Chondrocyte (in vitro differentiated cells): ENCODE data around the gene DLX3. TPM values are rescaled to one million over a fixed set of nuclear protein-coding genes. Genes with fewer than 3 reads are reported as not detected.
A peak's percentile ranks its signal among the peaks of the same experiment; 100 is the strongest.
"Not testable (repeated sequence)": the region's sequence is repeated elsewhere in the genome, so short reads cannot be mapped to it uniquely, and the experiment has no call there.

ENCODE experiments used
- DNase-seq: peaks from one replicate; pipeline ENCODE4 v3.0.0; 2021; ENCODE audit warnings: mixed read lengths, low spot score
- H3K27ac Mint-ChIP-seq: one replicate; pipeline ENCODE4 v1.8.0; 2021; ENCODE audit warnings: mild to moderate bottlenecking, moderate library complexity, mixed read lengths; ENCODE audit not compliant: unreplicated experiment
- H3K27me3 Mint-ChIP-seq: 2 replicates; pipeline ENCODE4 v1.8.0; 2021; ENCODE audit warnings: low read depth, mixed read lengths
- H3K36me3 Mint-ChIP-seq: 2 replicates; pipeline ENCODE4 v1.8.0; 2021; ENCODE audit warnings: low read depth, mixed read lengths
- H3K4me1 Mint-ChIP-seq: 2 replicates; pipeline ENCODE4 v1.8.0; 2021; ENCODE audit warnings: low read depth, mild to moderate bottlenecking, mixed read lengths
- H3K4me3 Mint-ChIP-seq: one replicate; pipeline ENCODE4 v1.8.0; 2021; ENCODE audit warnings: mild to moderate bottlenecking, moderate library complexity, mixed read lengths; ENCODE audit not compliant: unreplicated experiment
- H3K9me3 Mint-ChIP-seq: 2 replicates; pipeline ENCODE4 v1.8.0; 2021; ENCODE audit warnings: low read depth, mixed read lengths
- long read RNA-seq: library from polyadenylated mRNA; stranded (forward); transcript quantifications from one replicate; pipeline ENCODE4 v2.0.0, GENCODE V29; 2021
- total RNA-seq: library from RNA; stranded (reverse); gene quantifications from 3 replicates; pipeline ENCODE4 v1.2.1, GENCODE V29; 2021
- TF ChIP-seq, protein P1 (sequence below): fragments of 200-600 bp; sonication (generic); IDR thresholded peaks from 2 replicates; pipeline ENCODE4 v1.5.0; 2021; ENCODE audit warnings: antibody characterized with exemption, mild to moderate bottlenecking, moderate library complexity

DLX3 gene
- 0.10 TPM in 1 of 3 replicates, not detected in the others for total RNA-seq
- long read RNA-seq = 0 reads

DNA sequence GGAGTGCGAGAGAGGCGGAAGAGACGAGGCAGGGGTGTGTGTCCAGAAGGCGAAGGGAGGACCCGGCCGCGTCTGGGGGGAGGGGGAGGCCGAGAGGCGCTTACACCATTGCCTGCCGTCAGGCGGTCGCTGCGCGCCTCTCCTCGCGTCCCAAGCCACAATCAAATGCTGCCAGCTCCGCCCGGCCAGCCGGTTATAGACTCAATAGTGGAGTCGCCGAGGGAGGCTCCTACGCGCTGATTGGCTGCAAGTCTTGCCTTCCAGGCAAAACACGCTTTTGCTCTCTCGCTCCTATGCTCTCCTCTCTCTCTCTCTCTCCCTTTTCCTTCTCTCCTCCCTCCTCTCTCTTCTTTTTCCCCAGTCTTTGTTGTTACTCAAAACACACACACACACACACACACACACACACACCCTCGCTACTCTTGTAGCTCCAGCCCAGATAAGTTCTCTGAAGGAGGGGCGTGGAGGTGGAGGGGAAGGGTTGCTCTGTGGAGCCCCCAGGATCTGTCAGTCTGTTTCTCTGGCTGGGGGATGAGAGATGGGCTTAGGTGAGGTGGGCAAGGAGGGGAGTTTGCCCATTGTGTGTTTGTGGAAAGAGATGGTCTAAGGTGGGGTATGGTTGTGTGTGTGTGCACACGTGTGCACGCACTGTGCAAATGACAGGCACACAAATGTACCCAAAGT lies at the start of gene DLX3:
DLX3 (minus strand) TSS at position 170 of the 684 bp plus-strand sequence. CDS start 226 bp downstream, outside the sequence.
- Mint-ChIP-seq H3K9me3 (no peaks in the 10 kb centered on the region), H3K4me1 (peaks cover 27% of the 10 kb centered on the region), H3K27ac (no peak within 1 kb of the TSS), H3K4me3 (peak within 1 kb of the TSS; percentile 58), H3K36me3 (peaks cover 2% of the 10 kb centered on the region), H3K27me3 (peaks cover 58% of the 10 kb centered on the region)
- TF ChIP-seq, protein P1, sequence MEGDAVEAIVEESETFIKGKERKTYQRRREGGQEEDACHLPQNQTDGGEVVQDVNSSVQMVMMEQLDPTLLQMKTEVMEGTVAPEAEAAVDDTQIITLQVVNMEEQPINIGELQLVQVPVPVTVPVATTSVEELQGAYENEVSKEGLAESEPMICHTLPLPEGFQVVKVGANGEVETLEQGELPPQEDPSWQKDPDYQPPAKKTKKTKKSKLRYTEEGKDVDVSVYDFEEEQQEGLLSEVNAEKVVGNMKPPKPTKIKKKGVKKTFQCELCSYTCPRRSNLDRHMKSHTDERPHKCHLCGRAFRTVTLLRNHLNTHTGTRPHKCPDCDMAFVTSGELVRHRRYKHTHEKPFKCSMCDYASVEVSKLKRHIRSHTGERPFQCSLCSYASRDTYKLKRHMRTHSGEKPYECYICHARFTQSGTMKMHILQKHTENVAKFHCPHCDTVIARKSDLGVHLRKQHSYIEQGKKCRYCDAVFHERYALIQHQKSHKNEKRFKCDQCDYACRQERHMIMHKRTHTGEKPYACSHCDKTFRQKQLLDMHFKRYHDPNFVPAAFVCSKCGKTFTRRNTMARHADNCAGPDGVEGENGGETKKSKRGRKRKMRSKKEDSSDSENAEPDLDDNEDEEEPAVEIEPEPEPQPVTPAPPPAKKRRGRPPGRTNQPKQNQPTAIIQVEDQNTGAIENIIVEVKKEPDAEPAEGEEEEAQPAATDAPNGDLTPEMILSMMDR = no peak
- DNase-seq = no peak

DNA sequence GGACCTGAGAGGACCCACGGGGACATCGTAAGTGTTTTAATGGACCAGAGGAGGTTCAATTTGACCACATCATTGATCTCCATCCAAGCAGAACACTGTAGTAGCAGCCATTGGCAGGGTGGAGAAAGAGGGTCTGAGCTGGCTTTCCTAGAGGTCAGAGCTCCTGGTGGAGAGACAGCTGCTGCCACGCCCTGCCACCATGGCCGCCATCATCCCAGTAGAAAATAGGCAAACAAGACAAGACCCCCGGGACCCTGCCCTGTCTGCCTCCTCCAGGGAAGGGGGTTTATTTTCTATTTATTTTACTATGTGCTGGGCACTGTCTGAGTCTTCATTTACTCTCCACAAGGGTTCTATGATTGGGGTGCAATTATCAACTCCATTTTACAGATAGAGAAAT lies 49.5 kb upstream of the DLX3 start:
- H3K36me3 Mint-ChIP-seq = no peaks in the 10 kb centered on the region
- H3K27ac Mint-ChIP-seq = no peak overlapping the region

DNA sequence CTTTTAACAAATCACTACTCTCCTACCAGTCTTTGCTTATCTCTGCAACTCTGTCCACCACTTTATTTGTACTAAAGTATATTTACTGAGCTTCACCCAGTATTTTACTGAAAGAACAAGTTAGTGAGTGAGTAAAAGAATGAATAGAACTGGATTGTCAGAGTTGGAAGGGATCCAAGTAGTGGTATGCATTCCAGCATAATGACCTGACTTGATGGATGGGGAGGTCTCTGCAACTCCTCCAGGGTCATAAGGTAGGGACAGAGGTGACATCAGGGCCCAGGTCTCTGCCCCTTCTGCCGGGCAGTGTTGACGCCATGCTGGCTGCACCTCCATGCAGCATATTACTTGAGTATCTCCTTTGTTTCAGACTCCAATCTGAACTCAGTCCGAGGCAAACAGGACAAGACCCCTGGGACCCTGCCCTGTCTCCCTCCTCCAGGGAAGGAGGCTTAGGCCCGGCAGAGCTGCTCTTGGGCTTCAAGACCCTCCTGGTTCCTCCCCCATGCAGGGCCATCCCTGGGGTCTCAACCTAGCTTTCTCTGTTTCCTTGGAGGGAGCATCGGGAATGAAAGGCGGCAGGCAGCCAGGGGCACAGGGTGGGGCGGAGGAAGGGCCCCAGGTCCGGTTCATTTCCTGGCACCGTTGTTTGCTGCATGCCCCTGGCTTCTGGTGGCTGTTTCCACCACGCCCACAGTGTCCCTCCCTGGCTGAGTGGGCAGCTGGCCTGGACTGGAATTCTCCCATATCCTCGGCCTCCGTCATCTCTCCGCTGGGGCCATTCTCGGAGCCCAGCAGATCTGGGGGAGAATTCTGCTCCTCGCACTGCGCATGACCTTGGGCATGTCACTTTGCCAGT lies 48.5 kb upstream of the DLX3 start:
- no peaks in the 10 kb centered on the region for H3K36me3 Mint-ChIP-seq
- TF ChIP-seq, protein P1 = no peak
- no peaks in the 10 kb centered on the region for H3K9me3 Mint-ChIP-seq
- DNase-seq = peak; percentile 57
- H3K27me3 Mint-ChIP-seq = no peaks in the 10 kb centered on the region
- no peak overlapping the region for H3K4me3 Mint-ChIP-seq
- peaks cover 33% of the 10 kb centered on the region for H3K4me1 Mint-ChIP-seq
- H3K27ac Mint-ChIP-seq = no peak overlapping the region

More for the DNA sequence above, 49.5 kb upstream of the DLX3 start:
- TF ChIP-seq, protein P1 = no peak
- H3K27me3 Mint-ChIP-seq = no peaks in the 10 kb centered on the region
- H3K4me1 Mint-ChIP-seq = peaks cover 42% of the 10 kb centered on the region
- H3K4me3 Mint-ChIP-seq = no peak overlapping the region
- DNase-seq = peak; percentile 20
- no peaks in the 10 kb centered on the region for H3K9me3 Mint-ChIP-seq

DNA sequence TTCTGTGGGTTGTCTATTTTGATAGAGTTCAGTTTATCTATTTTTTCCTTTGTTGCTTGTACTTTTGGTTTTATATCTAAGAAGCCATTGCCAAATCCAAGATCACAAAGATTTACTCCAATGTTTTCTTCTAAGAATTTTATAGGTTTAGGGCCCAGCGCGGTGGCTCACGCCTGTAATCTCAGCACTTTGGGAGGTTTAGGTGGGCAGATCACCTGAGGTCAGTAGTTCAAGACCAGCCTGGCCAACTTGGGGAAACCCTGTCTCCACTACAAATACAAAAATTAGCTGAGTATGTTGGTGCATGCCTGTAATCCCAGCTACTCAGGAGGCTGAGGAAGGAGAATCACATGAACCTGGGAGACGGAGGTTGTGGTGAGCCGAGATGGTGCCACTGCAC lies 47.2 kb upstream of the DLX3 start:
- Mint-ChIP-seq H3K27me3 (no peaks in the 10 kb centered on the region), H3K36me3 (no peaks in the 10 kb centered on the region), H3K27ac (no peak overlapping the region), H3K4me3 (no peak overlapping the region), H3K4me1 (peaks cover 32% of the 10 kb centered on the region), H3K9me3 (no peaks in the 10 kb centered on the region)
- peak; percentile 10 for DNase-seq
- TF ChIP-seq, protein P1 = no peak

DNA sequence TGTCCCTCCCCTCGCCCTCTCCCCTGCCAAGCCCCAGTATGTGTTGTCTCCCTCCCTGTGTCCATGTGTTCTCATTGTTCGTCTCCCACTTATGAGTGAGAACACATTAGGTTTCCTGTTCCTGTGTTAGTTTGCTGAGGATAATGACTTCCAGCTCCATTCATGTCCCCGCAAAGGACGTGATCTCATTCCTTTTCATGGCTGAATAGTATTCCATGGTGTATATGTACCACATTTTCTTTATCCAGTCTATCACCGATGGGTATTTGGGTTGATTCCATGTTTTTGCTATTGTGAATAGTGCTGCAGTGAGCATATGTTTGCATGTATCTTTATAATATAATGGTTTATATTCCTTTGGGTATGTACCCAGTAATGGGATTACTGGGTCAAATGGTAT lies 45.5 kb upstream of the DLX3 start:
- H3K36me3 Mint-ChIP-seq, H3K9me3 Mint-ChIP-seq, H3K27ac Mint-ChIP-seq, H3K4me3 Mint-ChIP-seq, H3K27me3 Mint-ChIP-seq: not testable (repeated sequence)
- DNase-seq = peak; percentile 10
- peaks cover 43% of the 10 kb centered on the region for H3K4me1 Mint-ChIP-seq
